Activated CD8-positive, alpha-beta memory T cell treated with anti-CD3 and anti-CD28 coated beads for 36 hours (primary cell): ENCODE results near the gene OR11H1. TPM values are rescaled to one million over a fixed set of nuclear protein-coding genes. Genes with fewer than 3 reads are reported as not detected.
"Not testable (repeated sequence)": the region's sequence is repeated elsewhere in the genome, so short reads cannot be mapped to it uniquely, and the experiment has no call there.

Experiments
- CTCF ChIA-PET: fragments of 350-600 bp; sonication (Branson Sonifier 250); formaldehyde crosslinking; loops from one replicate; lab custom pipeline; 2021; ENCODE audit warnings: antibody characterized with exemption; lab: Charles Lee
- POLR2A ChIA-PET: fragments of 350-600 bp; sonication (Branson Sonifier 250); formaldehyde crosslinking; loops from one replicate; lab custom pipeline; 2021; ENCODE audit warnings: antibody characterized with exemption; lab: Charles Lee
- total RNA-seq, 2 experiments: library from RNA; stranded (reverse); gene quantifications; one replicate each; pipeline ENCODE4 v1.2.3, GENCODE V29; 2021

Gene OR11H1, protein sequence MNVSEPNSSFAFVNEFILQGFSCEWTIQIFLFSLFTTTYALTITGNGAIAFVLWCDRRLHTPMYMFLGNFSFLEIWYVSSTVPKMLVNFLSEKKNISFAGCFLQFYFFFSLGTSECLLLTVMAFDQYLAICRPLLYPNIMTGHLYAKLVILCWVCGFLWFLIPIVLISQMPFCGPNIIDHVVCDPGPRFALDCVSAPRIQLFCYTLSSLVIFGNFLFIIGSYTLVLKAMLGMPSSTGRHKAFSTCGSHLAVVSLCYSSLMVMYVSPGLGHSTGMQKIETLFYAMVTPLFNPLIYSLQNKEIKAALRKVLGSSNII
- not detected for total RNA-seq

DNA sequence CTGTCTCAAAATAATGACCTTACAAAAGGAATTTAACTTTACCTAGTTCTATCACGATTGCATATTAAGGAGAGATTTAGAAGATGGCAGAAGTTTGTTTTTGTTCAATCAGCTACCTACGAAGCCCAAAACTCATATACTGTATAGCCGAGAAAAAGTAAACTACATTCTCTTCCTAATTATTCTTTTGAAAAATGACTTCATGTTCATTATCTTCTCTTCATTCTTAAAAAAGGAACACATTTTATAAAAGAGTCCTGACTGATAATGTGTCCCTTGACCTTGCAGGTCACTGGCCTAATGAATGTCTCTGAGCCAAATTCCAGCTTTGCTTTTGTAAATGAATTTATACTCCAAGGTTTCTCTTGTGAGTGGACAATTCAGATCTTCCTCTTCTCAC is at the start of gene OR11H1:
Gene OR11H1 (plus strand): TSS at position 301 of the 400 bp plus-strand sequence. CDS start 0 bp downstream, at position 301.
- POLR2A ChIA-PET, CTCF ChIA-PET: not testable (repeated sequence)

DNA sequence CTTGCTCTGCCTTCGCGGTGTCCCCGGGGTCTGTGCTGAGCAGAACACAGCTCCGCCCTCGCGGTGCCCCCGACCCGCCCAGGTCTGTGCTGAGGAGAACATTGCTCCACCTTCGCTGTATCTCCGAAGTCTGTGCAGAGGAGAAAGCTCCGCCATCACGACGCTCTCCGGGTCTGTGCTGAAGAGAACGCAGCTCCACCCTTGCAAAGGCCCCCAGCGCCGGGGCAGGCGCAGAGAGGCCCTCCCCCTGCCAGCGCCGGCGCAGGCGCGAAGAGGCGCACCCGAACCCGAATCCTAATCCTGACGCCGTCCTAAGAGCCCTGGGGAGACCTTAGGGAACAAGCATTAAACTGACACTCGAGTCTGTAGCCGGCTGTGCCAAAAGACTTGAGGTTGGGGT is 18.0 kb upstream of the OR11H1 start:
- POLR2A ChIA-PET, result not testable (repeated sequence)

DNA sequence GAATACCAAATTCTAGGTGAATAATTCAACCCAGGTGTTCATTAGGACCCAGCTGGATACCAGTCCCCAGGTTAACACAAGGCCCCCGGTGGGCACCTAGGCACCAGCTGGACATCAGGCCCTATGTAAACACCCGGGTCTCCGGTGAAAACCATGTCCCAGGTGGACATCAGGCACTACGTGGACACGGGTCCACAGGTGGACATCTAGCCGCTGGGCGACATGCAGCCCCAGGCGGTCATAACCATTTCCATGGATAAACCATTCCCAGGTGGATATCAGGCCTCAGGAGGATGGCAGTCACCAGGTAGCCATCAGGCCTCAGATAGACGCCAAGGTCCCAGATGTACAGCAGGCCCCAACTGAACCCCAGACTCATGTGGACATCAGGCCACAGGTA is 12.1 kb upstream of the OR11H1 start:
- CTCF ChIA-PET, POLR2A ChIA-PET: not testable (repeated sequence)

More for the DNA sequence above, 18.0 kb upstream of the OR11H1 start:
- CTCF ChIA-PET, result not testable (repeated sequence)

- POLR2A ChIA-PET, CTCF ChIA-PET: not testable (repeated sequence)
Observed at GRCh38 chr22:15553767-15554166, 25.8 kb downstream of the OR11H1 start.

DNA sequence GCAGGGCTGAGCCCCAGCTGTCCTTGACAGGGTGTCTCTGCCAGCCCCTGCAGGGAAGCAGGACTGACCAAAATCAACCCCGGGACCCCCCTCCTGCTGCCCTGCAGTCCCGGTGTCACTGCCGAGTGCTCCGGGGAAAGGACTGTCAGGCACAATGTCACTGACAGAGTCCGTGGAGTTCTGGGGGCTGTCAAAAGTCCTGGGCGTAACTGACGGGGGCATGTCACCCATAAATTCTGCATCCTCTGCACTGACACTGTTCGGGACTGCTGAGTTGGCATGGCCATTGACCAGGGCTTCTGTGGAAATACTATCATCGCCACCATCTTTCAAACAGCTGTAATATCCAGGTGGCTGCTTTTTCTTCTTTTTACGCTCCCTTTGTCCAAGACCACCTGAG is 35.5 kb downstream of the OR11H1 start:
- POLR2A ChIA-PET, CTCF ChIA-PET: not testable (repeated sequence)

- CTCF ChIA-PET, POLR2A ChIA-PET: not testable (repeated sequence)
Observed at GRCh38 chr22:15565063-15565462, 37.1 kb downstream of the OR11H1 start.

Other genes with a start within 250 kb of the OR11H1 start
- gene POTEH, start 161.8 kb downstream of the OR11H1 start, total RNA-seq, result not detected